GM21619 (cell line): ENCODE measurements around the gene CTTN.

Experiments used
- ATAC-seq: cut with Tn5 transposase; IDR thresholded peaks from one replicate; pipeline ENCODE4 v1.9.1; 2021; ENCODE audit not compliant: unreplicated experiment

CTTN gene

DNA sequence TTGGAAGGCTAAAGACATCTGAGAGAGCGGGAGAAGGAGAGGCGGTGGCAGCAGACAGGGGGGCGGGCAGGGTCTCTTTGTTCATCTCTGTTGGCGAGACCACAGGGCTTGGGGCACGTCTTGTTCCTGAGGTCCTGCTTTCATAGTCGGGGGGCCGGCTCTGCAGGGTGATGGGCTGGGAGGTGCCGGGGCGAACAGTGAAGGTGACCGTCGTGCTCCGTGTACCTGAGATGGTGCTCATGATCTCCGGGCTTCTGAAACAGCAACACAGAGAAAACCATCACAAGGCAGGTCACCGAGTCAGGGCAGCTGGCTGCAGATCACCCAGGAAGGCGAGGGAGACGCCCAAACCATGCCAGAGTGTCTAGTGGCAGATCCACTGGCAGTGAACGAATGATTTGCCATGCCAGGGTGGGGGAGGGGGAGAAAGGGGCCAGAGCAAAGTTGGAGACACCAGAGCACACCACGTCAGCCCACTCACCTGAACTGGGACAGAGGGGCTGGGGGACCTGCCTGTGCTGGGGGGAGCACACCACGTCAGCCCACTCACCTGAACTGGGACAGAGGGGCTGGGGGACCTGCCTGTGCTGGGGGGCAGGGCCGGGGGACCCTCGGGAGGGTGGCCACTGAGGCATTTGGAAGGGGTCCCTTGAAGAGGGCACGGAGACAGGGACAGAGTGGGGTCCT, 75.0 kb downstream of the CTTN start:
- no peak for ATAC-seq

DNA sequence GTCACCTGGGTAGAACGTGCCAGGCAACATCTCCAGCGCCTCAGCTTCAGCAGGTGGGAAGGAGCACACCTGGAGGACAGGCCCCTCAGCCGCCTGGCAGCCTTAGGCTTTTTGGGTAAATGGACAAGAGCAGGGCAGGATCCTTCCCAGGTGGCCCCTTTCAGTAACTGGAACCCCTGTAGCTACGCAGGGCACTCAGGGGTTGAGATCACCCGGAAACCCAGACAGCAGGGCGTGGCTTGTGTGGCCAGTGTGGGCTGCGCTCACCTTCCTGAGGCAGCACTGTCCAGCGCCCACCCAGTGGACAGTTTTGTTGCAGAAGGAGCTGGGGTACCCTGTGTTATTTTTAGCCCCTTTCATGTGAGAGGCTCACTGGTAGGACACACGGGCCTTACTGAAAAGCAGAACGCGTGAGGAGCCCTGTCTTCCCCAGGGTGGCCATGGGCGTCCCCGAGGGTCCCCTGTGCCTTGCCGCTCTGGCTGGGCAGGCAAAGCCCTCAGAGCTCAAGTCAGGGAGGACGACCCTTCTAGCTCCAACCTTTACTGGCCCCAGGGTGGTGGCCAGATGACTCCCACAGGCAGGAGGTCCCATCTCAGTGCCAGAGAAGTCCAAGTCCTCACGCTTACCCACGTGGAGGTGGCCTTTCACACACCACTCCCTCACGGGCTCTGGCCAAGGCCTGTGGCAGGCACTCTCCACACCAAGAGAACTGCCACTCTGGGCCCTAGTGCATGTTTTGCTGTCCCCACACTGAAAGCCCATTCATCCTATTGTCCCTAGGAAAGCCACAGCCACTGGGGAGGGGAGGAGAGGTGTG, 75.8 kb downstream of the CTTN start:
- ATAC-seq, result no peak

DNA sequence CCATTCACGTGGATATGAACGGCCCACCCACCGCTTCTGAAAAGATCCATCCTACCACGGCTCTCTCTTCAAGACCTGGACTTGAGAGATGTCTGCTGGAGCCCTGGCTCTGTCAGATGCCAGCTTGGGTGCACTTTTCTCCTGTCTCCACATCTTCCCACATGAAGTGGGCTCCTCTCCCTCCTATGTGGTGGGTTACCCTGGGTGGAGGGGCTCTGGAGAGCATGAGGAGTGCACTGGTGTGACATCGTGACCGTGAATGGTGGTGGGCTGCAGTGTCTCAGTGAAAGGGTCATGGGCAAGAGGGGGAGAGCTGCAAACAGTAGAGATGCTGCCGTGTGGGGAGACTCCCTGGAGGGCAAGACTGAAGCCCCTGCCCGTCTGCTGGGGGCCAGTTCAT, 76.4 kb downstream of the CTTN start:
- no peak for ATAC-seq

DNA sequence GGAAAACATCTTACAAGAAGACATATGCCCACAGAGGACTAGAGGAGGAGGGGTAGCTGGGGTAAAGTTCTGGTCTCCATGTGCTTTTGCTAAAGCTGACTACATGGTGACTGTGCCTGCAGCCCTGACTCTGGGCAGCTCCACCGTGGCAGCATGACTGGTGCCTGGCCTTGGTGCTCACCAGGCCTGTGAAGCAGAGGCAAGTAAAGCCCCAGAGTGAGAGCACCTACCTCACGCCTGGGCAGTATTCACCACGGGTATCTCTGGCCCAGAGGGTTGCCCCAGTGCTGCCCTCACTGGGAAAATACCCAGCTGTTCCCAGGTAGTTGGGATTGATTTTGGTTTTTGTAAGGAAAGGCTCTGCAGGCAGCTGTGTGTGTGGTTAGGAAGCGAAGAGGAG, 78.3 kb downstream of the CTTN start:
- no peak for ATAC-seq

DNA sequence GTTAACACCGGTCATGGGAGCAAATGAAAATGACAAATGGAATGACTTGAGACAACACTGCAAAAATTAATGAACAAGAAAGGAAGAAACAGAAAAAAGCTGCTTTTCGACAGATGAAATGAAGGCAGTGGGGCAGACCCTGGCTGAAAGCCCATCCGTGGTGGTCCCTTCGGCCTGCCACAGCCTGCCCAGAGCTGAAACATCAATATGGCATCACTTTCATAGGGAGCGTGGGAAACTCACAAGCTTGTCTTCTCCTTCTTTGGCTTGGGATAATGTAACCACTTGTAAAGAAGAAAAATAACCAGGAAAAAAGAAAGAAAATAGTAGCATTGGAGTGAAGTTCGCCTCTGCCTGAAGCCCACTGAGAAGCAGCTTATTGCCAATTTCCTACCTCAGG, 78.8 kb downstream of the CTTN start:
- ATAC-seq, result no peak

DNA sequence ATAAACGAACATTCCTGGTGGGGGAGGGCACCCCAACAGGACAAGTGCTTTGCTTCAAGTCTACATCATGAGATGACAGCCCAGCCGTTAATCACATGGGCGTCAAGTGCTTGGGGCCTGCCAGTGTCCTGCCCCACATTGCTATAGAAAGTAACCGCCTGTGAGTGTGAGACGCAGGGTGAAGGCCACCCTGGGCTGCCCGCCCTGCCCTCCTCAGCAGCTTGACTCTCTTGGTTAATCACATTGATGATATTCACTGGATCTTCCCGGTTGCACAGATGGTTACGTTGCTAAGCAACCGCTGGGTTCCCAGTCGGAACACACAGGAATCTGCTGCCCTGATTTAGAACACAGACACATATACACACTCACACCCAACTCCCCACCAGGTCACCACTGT, 79.3 kb downstream of the CTTN start:
- ATAC-seq, result no peak

DNA sequence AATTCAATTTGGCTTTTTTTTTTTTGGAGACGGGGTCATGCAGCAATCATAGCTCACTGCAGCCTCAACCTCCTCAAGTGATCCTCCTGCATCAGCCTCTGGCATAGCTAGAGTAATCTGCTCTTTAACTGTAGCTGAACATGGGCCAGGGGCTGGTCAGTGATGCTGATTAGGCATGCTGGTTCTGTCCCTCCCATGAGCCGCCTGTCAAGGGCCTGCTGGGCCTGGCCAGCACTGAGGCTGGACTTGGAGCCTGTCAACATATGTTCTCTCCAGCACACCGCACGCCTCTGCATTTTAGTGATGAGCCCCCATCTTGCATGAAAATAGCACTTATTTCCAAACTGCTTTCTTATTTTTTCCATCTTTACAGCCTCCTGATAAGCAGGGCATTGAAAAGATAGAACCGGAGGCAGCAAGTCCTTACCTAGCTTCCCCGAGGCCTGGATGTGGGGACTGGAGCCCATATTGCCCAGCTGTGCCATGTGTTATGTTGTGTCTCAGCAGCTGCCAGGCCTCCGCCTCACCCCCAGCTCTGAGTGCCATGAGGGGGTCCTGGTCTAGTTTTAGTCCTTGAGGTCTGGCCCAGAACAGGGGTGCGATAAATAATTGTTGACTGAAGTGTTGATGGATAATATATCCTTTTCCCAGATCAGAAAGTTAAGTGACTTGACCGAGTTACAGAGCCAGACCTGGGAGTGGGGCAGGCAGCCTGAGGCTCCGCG, 80.0 kb downstream of the CTTN start:
- no peak for ATAC-seq

DNA sequence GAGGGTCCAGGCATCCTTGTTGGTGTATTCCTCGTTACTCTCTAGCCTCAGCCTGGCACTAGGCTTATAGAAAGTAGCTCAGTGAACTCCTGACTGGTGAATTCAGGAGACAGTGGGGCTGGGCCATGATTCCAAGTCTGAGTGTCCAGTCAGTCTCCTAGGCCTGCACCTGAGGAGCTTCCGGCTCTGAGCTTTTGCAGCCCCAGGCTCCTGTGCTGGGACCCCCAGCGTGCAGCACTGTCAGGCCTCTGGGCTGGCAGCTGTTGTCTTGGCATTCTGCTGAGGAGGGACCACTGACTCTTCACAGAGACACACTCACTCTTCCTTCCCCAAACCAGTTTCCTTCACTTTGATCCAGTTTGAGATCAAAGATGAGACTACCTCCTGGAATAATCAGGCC, 82.4 kb downstream of the CTTN start:
- no peak for ATAC-seq

DNA sequence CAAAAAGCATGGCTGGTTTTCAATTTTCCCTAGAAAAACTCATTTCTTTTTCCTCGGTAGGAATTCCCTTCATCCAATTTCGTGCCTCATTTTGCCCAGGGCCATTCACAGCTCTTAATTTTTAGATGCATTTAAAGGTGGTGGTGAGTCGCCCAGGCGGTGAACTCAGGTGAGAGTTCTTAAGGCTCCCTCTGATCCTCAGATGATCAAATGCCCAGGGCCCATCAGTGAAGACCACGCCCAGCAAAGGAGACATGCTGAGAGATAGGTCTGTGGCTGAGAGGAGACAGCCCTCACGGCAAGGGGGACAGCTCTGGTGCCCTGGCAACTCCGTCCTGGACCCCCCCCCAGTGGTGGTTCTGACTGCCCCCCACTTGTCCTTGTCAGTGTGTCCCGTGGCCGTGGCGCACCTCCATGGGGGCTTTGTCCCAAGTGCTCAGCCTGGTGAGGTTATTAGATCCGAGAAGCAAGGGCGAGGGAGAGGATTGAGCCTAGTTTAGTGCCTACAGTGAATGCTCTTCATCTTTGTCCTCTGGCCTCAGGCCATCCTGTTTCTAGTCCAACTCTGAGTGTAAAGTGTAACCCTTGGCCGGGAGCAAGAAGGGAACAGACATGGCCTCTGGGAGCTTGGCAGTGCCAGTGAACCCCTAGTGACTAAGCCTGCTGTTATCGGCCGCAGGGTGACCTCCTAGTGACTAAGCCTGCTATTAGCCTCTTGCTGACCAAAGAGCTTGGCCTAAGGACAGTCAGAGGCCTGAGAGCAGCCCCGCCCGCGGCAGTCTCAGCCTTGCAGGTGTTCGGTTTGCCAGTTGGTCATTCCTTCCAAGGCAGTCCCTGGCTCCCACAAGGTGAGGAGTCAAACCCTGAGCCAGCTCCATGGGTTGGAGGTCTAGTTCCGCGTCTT, 83.5 kb downstream of the CTTN start:
- no peak for ATAC-seq

DNA sequence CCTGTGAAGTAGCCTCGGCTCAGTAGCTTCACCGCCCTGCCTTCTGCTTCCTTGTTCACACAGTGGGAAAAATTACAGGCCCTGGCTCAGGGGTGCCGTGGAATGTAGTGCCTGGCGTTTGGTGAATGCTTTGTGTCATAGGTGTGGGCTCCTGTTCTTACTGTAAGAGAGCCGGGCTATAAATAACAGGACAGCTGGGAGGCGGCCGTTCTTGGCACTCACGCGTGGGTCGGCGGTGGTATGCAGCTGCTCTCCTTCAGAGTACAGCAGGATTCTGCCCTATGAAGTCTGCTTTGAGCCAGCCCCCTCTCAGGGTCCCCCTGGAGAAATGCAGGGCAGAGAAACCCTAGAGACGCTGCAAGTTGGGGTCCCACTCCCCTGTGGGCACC, 84.2 kb downstream of the CTTN start:
- ATAC-seq, result no peak

DNA sequence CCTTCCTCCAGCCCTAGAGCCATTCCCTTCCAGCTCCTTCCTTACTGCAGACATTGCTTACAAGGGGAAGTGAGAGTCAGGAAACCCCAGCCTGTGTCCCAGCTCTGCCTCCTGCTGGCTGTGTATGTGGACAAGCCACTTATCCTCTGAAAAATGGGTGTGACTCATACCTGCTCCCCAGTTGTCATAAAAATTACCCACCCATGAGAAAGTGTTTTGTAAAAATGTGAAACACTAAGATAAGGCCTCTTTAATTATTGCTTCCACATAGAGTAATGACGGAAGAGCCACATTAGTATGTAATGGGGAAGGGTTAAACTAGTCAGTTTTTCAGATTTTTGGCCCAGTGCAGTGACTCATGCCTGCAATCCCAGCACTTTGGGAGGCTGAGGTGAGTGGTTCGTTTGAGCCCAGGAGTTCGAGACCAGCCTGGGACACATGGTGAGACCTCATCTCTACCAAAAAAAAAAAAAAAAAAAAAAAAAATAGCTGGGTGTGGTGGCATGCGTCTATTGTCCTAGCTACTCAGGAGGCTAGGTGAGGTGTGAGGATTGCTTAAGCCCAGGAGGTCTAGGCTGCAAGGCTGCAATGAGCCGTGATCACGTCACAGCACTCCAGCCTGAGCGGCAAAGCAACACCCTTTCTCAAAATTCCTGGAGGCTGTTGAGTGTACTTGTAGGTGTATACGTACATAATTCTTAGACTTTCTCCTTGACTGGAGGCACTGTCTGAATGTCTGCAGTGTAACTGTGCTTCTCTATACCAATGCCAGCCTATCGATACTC, 84.9 kb downstream of the CTTN start:
- ATAC-seq, result no peak

DNA sequence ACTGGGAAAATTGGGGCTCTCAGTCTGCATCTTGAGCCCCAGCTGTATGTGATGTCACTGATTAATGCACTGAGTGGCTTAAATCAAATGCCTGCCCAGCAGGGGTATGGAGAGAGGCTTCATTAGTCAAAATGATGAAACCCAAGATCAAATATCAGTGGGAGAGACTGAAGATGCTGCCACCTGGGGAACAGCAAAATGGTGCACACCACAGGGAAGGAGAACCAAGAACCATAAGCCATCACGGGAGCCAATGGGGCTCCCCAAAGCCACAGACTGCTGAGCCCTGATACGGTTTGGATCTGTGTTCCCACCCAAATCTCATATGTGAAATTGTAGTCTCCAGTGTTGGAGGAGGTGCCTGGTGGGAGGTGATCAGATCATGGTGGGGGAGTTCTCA, 85.6 kb downstream of the CTTN start:
- no peak for ATAC-seq

DNA sequence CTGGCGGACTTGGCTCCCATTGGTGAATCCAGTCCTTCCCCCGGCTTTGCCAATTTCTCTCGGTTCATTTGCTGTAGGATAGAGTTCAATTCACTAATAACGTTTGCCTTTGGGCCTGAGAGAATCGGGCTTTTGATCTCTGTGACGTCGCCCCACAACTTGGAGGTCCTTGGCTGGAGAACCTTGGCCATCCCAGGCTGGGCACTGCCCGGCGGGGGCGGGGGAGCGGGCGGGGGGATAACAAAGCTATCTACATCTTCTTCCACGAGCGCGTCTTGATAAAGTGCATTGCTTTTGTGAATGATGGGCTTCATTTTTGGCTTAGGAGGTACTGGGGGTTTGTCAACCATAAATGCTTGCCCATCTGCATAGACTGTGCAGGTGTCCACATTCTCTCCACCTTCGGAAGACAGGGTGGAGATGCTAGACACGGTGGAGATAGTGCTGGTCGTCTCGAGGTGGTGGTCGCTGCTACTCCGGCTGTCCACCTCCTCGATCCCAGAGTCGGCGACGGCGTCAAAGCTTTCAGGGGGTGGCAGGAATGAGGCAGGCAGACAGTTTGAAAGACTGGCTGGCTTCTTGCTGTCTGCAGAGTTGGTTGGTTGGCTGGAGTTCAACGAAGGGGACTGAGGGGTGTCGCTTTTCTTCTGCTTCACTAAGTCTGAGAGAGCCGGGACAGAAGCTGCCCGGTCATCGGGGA, 87.1 kb downstream of the CTTN start:
- ATAC-seq, result no peak

DNA sequence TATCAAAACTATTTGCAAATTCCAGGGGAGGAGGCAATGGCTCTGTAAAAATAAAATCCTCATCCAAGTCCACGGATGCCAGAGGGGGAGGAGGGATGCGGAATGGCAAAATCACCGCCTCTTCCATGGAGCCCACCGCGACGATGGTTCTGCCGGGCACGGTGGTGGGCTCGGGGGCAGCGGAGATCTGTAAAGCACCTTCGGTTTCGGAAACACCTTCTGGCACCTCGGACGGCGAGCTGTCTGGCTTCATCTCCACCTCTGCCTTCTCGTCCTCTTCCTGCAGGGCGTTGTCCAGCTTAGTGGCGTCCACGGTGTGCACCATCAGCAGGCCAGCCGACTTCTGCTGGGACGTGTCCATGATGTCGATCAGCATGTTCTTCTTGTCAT, 87.7 kb downstream of the CTTN start:
- no peak for ATAC-seq
